Spleen (tissue), 11 donors: ENCODE measurements around the gene WDR81. TPM values are rescaled to one million over a fixed set of nuclear protein-coding genes. Genes with fewer than 3 reads are reported as not detected.
"Not testable (repeated sequence)": the region's sequence is repeated elsewhere in the genome, so short reads cannot be mapped to it uniquely, and the experiment has no call there.

Experiments used
- DNase-seq: peaks from one replicate; pipeline ENCODE4 v3.0.0-alpha.2; 2020
- H3K27ac ChIP-seq, 8 donors: fragments of 200-600 bp; sonication (generic) in 7 of 8; 1 replicate in 4 of 8; 2 replicates in 4 of 8; pipeline versions ENCODE4 v1.5.0 to v1.8.0; 2016 to 2021; ENCODE audit warnings: inconsistent platforms in 4 of 8, mild to moderate bottlenecking in 4 of 8, moderate library complexity in 1 of 8
- H3K27me3 ChIP-seq, 7 donors: fragments of 200-600 bp; sonication (generic) in 6 of 7; replicated peaks in 1 of 7; 1 replicate in 4 of 7; 2 replicates in 3 of 7; pipeline versions ENCODE4 v1.5.0 to v1.8.0; 2016 to 2021; ENCODE audit warnings: inconsistent platforms in 3 of 7, mild to moderate bottlenecking in 1 of 7
- H3K36me3 ChIP-seq, 6 donors: fragments of 200-600 bp; sonication (generic) in 5 of 6; 1 replicate in 4 of 6; 2 replicates in 2 of 6; pipeline versions ENCODE4 v1.5.0 to v1.8.0; 2016 to 2021; ENCODE audit warnings: inconsistent platforms in 2 of 6
- H3K4me1 ChIP-seq, 6 donors: fragments of 200-600 bp; sonication (generic) in 5 of 6; 1 replicate in 3 of 6; 2 replicates in 3 of 6; pipeline versions ENCODE4 v1.5.0 to v1.8.0; 2016 to 2021; ENCODE audit warnings: inconsistent platforms in 3 of 6
- H3K4me3 ChIP-seq, 8 donors: fragments of 200-600 bp; sonication (generic) in 7 of 8; 1 replicate in 4 of 8; 2 replicates in 4 of 8; pipeline versions ENCODE4 v1.5.0 to v1.8.0; 2016 to 2021; ENCODE audit warnings: inconsistent platforms in 4 of 8, mild to moderate bottlenecking in 4 of 8, moderate library complexity in 2 of 8
- H3K9me3 ChIP-seq, 8 donors: fragments of 200-600 bp; sonication (generic) in 7 of 8; 1 replicate in 4 of 8; 2 replicates in 4 of 8; pipeline versions ENCODE4 v1.5.0 to v1.8.0; 2016 to 2021; ENCODE audit warnings: inconsistent platforms in 4 of 8
- CTCF ChIP-seq, 11 experiments: fragments of 200-600 bp in 7 of 11; fragments of 450-650 bp in 4 of 11; sonication (generic) in 4 of 11; IDR thresholded peaks in 8 of 11; conservative IDR thresholded peaks in 3 of 11; 1 replicate in 7 of 11; 2 replicates in 4 of 11; pipeline versions ENCODE4 v1.4.0 to v1.8.0; 2016 to 2021; ENCODE audit warnings: antibody characterized with exemption in 11 of 11, inconsistent platforms in 4 of 11, mild to moderate bottlenecking in 1 of 11
- POLR2A ChIP-seq, 3 donors: fragments of 450-650 bp; IDR thresholded peaks; one replicate each; pipeline ENCODE4 v1.5.1; 2017; ENCODE audit warnings: antibody characterized with exemption in 3 of 3, mild to moderate bottlenecking in 1 of 3
- POLR2AphosphoS5 ChIP-seq, 3 donors: sonication (generic); formaldehyde crosslinking; IDR thresholded peaks; one replicate each; pipeline ENCODE4 v1.5.1; 2017; ENCODE audit warnings: antibody characterized with exemption in 3 of 3
- WGBS, 5 donors: extraction: QIAGEN DNeasy Blood & Tissue Kit in 3 of 5; methylation state at CpG; one replicate each; pipeline versions ENCODE4 v1.1.5 to v1.1.7; 2013 to 2018; 5-methylcytosine and 5-hydroxymethylcytosine counted together
- intact Hi-C: fragments of 100-400 bp; cut with DNase I; formaldehyde crosslinking; loops from one replicate; pipeline ENCODE4 v1.15.0; 2023; ENCODE audit warnings: low total_unique reads
- polyA plus RNA-seq, 3 donors: library from polyadenylated mRNA; stranded (reverse); fragments of 200-250 nt; gene quantifications; one replicate each; pipeline ENCODE4 v1.2.1, GENCODE V29; 2013
- total RNA-seq, 7 donors: library from RNA; depleted of rRNA in 3 of 7; stranded (reverse); fragments of >200 nt in 3 of 7; fragmentation: NEBNext Ultra II Directional in 4 of 7; extraction: Animal tissue kit (Norgen Biotek cat#: 25700) in 4 of 7; gene quantifications; one replicate each; pipeline versions ENCODE4 v1.1.0 to v1.2.1, GENCODE V29; 2016 to 2021
- donor health status: healthy with polysubstance abuse.
- donor health status: DM: no; HTN: no; CAD: no; lungs with moderate emphysema.
- donor health status: DM: no; HTN: no; CAD: no.
- donor health status: Bipolar disorder and iron deficiency.
- donor health status: healthy.
- donor health status: DM: no; HTN: no; CAD: no.
- donor health status: DM: yes; HTN: yes; CAD: no.

Gene WDR81
- total and polyA plus RNA-seq, 10 donors, result 16.2 to 74.7 (median 48.4) TPM

GRCh38 chr17:1684378-1685189 is 39.9 kb upstream of the WDR81 start, which contains the start of gene PRPF8:
Gene PRPF8, minus strand, starts transcription at chr17:1684867. Its CDS starts 296 bp downstream, at chr17:1684571.
- intact Hi-C loops, result no loop called here
- Histone ChIP-seq H3K27ac (peak within 1 kb of the TSS; percentile 69 to 98 (median 93)), H3K9me3 (no peaks in the 10 kb centered on the region), H3K36me3 (peaks cover 0 to 41% (median 40%) of the 10 kb centered on the region in 6 donors), H3K27me3 (no peaks in the 10 kb centered on the region), H3K4me3 (peak within 1 kb of the TSS; percentile 54 to 96 (median 84)), H3K4me1 (peaks cover 10 to 54% (median 37%) of the 10 kb centered on the region in 6 donors)
- DNase-seq, result peak; percentile 97
- TF ChIP-seq CTCF (IDR thresholded peaks at IDR 0.05 in 8 of 11, conservative IDR thresholded peaks at IDR 0.05 in 3 of 11), result peak in 4 of 11 experiments; percentile 12 to 52 (median 32)
- peak; percentile 77 to 91 (median 78) for TF ChIP-seq POLR2A (IDR thresholded peaks at IDR 0.05)
- peak; percentile 99 to 100 (median 99) for TF ChIP-seq POLR2AphosphoS5 (IDR thresholded peaks at IDR 0.05)
- WGBS, 5 donors, result 0 to 1% (median 0%) methylated on average over 27 to 72 of the region's 72 CpGs

GRCh38 chr17:1686086-1686485 is 38.4 kb upstream of the WDR81 start:
- peaks cover 0 to 26% (median 25%) of the 10 kb centered on the region in 6 donors for H3K36me3 ChIP-seq
- 87 to 93% (median 92%) methylated on average over 7 of the region's 7 CpGs for WGBS, 5 donors
- H3K9me3 ChIP-seq, result no peaks in the 10 kb centered on the region
- no peak overlapping the region for H3K27ac ChIP-seq
- no peak for DNase-seq
- intact Hi-C loops, result no loop called here
- TF ChIP-seq CTCF (IDR thresholded peaks at IDR 0.05 in 8 of 11, conservative IDR thresholded peaks at IDR 0.05 in 3 of 11), result no peak
- TF ChIP-seq POLR2AphosphoS5 (IDR thresholded peaks at IDR 0.05), result no peak
- TF ChIP-seq POLR2A (IDR thresholded peaks at IDR 0.05), result no peak
- no peaks in the 10 kb centered on the region for H3K27me3 ChIP-seq
- H3K4me3 ChIP-seq, result no peak overlapping the region
- peaks cover 10 to 41% (median 36%) of the 10 kb centered on the region in 6 donors for H3K4me1 ChIP-seq

- DNase-seq, intact Hi-C loops, H3K9me3 ChIP-seq, H3K27ac ChIP-seq, H3K36me3 ChIP-seq, H3K27me3 ChIP-seq, H3K4me3 ChIP-seq: not testable (repeated sequence)
- H3K4me1 ChIP-seq, result peaks cover 4 to 18% (median 15%) of the 10 kb centered on the region in 6 donors
- WGBS, 5 donors, result 69 to 98% (median 79%) methylated on average over 5 to 6 of the region's 6 CpGs
These were observed 36.1 kb upstream of the WDR81 start for GRCh38 chr17:1688405-1688804.

- TF ChIP-seq CTCF (IDR thresholded peaks at IDR 0.05 in 8 of 11, conservative IDR thresholded peaks at IDR 0.05 in 3 of 11), result no peak
- no peak for TF ChIP-seq POLR2AphosphoS5 (IDR thresholded peaks at IDR 0.05)
- no peak for TF ChIP-seq POLR2A (IDR thresholded peaks at IDR 0.05)
- DNase-seq, result no peak
These were observed 33.8 kb upstream of the WDR81 start for GRCh38 chr17:1690544-1691221.

More at GRCh38 chr17:1690544-1691221, 33.8 kb upstream of the WDR81 start:
- Histone ChIP-seq H3K4me1 (peaks cover 0 to under 1% (median 0%) of the 10 kb centered on the region in 6 donors), H3K9me3 (no peaks in the 10 kb centered on the region), H3K27me3 (no peaks in the 10 kb centered on the region), H3K27ac (no peak overlapping the region), H3K4me3 (no peak overlapping the region), H3K36me3 (no peaks in the 10 kb centered on the region)
- 89 to 97% (median 92%) methylated on average over 4 to 8 of the region's 8 CpGs for WGBS, 5 donors
- intact Hi-C loops, result no loop called here
